Stimulated activated CD4-positive, alpha-beta T cell treated with anti-CD3 and anti-CD28 coated beads, Interleukin-4, amount 100 ng/mL, for 48 hours (primary cell): ENCODE data around the gene BICDL1.
"Not testable (repeated sequence)": the region's sequence is repeated elsewhere in the genome, so short reads cannot be mapped to it uniquely, and the experiment has no call there.

Source experiments
- DNase-seq, 2 donors: peaks; one replicate each; pipeline ENCODE4 v3.0.0-alpha.2; 2020; ENCODE audit warnings: low read depth in 2 of 2

BICDL1 gene

DNA sequence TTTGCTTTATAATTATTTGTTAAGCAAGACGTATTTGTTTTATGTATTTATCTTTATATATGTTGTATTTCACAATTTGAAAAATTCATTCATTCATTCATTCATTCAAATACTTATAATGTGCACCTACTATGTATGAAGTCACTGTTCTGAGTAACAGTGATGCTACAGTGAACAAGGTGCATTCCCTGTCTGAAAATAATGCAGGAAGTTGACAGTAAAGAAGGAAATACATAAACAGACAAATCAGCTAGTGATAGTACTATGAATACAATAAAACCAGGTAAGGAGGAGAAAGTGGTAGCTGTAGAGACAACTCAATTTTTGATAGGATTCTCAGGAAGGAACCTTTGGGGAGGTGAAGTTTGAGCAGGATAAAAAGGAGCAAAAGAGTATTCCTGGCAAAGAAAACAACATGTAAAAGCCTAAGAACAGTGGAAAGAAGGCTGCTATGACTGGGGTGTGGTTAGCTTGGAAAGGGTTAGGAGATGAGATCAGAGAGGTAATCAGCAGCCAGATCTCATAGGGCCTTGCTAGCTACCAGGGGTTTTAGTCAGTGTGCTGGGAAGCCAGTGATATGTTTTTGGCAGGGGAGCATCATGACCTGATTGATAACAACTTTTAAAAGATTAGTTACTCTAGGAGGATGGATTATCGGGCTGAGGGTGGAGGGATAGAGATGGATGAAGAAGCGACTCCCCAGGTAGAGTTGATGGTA lies 17.4 kb downstream of the BICDL1 start:
- peak in 1 of 2 donors; percentile 40 for DNase-seq

DNA sequence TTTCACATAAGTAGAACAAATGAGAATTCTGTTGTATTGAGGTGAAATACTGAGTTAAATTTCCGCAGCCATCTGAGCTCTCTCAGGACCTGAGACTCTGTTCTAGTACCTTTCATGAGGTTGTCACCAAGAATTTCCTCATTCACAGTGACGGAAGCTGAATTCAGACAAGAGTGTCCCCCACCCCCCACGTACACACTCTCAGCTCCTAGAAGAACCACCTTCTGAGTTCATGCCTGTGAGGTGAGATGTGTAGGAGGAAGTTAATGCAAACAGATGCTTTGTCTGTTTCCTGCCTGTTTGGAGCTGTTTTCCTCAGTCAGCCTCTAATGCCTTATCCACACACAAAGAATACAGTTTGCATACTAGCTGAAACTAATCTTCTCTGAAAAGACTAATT lies 18.2 kb downstream of the BICDL1 start:
- DNase-seq = peak; percentile 52 to 60

DNA sequence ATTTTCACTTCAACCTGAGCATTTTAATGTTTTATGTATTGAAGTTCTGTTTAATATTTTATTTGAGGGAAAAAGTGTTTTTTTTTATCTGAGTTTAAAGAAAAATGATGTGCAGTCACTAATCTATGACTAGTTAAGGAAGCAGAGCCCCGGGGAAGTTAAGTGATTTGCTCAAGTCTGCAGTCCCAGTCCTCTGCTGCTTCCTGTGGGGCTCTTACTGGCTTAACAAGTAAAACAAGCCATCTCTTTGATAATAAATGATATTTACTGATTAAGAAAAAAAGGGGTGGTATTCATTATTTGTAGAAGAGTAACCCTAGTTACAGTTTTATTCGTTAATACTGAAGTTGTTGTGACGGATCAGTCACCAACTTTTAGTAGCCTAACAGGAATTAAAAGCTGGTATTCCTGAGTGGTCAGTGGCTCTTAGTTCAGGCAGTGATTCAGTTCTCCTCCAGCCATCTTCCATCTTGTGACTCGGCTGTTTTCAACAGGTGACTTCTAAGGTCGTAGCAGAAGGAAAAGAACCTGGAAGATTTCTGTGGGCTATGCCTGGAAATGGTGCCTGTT lies 21.7 kb downstream of the BICDL1 start:
- no peak for DNase-seq

DNA sequence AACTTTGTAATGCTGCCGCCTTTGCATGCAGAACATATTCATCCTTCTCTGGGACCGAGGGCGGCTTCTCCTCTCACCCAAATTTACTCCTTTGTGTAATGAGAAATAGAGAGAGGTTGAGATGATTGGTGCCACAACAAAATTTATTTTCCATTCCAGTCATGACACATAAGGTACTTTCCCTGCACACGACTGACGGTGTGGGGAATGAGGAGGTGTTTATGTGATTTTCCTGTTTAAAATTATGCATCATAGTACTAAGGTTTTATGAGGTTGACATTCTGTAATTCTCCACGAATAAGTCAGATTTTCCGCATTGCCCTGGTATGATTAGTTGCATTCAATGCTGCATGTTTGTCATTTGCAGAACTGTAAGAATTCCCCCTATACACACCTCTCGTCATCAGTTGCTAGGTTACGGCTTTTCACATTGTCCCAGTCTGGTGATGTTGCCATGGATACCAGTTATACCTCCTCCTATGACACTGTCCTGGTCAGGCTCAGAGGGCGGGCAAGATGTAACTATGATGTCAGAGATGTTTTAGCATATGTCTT lies 23.1 kb downstream of the BICDL1 start:
- DNase-seq = peak; percentile 54 to 80

DNA sequence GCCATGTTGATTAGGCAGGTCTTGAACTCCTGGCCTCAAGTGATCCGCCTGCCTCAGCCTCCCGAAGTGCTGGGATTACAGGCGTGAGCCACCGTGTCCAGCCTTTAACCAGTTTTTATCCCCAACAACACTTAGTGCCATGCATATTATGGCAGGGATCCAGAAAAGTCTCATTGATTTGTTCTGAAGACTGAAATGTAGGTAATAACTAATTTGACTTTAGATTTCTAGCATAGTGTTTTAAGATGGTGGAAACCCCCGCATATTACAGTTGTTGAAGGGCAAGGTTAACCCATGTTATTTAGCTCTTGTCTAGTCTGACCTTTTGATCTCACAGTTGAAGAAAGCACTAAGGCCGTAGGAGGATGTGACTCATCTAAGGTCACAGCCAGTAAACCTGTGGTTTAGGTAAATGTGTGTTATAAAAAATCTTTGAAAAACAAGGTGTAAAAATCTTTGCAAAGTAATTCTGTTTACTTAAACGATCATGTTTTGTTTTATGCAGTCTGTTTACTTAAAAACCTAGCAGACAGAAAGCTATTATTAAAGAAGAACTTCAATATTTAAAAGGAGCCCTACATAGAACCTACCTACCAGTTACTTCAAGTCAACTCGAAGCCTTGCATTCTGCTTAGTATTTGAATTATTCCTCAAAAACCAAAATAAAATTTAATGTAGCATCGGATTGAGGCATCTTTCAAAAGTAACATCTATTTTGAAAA lies 24.8 kb downstream of the BICDL1 start:
- DNase-seq = peak in 1 of 2 donors; percentile 44

GRCh38 chr12:120014381-120014735 lies 25.3 kb downstream of the BICDL1 start:
- not testable (repeated sequence) for DNase-seq

- DNase-seq = peak; percentile 49 to 67
Measured at GRCh38 chr12:120015313-120015712, 26.3 kb downstream of the BICDL1 start.

DNA sequence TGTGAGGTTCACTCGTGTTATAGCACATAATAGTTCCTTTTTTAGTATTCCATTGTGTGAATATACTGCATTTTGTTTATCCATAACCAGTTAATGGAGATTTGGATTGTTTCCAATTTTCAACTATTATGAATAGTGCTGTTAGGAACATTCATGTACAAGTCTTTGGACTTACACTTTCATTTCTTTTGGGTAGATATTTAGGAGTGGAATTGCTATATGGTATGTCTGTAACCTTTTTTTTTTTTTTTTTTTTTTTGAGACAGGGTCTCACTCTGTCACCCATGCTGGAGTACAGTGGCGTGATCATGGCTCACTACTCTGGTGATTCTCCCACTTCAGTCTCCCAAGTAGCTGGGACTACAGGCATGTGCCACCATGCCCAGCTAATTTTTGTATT lies 27.2 kb downstream of the BICDL1 start:
- DNase-seq = not testable (repeated sequence)

- DNase-seq = no peak
Measured at GRCh38 chr12:120019197-120019596, 30.2 kb downstream of the BICDL1 start.

DNA sequence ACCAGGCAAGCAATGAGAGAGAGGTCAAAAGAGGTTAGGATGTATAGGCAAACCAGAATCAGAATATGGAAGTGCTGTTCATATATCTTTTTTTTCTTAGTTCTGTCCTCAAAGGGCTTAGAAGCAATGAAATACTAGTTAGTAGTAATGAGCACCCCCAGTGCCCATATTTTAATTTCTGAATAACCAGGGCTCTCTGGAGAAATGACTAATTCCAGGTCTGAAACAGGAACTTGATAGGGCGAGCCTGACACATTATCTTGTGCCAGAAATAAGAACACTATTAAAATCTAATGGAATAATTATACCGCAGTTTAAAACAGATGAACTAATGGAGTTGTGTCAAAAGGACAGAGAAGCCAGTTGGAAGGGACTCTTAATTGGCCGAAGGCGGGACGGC lies 30.9 kb downstream of the BICDL1 start:
- DNase-seq = no peak

DNA sequence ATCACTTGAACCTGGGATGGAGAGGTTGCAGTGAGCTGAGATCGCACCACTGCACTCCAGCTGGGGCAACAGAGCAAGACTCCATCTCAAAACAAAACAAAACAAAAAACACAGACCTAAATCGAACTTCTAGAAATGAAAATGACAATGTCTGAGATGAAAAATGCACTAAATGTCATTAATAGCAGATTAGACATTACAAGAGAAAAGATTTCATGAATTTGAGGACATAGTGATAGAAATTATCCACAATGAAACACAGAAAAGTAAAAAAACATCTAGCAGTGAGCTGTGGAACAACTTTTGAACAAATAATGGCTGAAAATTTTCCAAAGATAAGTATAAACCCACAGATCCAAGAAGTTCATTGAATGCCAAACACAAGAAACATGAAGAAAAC lies 35.2 kb downstream of the BICDL1 start:
- no peak for DNase-seq

- DNase-seq = no peak
Measured at GRCh38 chr12:120025640-120026039, 36.6 kb downstream of the BICDL1 start.

- DNase-seq = no peak
Measured at GRCh38 chr12:120032242-120032641, 43.2 kb downstream of the BICDL1 start.

GRCh38 chr12:120037851-120038250 lies 48.8 kb downstream of the BICDL1 start:
- DNase-seq = no peak

GRCh38 chr12:120039711-120040110 lies 50.7 kb downstream of the BICDL1 start:
- no peak for DNase-seq

GRCh38 chr12:120041386-120042231 lies 52.6 kb downstream of the BICDL1 start:
- no peak for DNase-seq

DNA sequence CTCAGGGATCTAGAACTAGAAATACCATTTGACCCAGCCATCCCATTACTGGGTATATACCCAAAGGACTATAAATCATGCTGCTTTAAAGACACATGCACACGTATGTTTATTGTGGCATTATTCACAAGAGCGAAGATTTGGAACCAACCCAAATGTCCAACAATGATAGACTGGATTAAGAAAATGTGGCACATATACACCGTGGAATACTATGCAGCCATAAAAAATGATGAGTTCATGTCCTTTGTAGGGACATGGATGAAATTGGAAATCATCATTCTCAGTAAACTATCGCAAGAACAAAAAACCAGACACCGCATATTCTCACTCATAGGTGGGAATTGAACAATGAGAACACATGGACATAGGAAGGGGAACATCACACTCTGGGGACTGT lies 56.3 kb downstream of the BICDL1 start:
- DNase-seq = not testable (repeated sequence)

GRCh38 chr12:120047072-120047471 lies 58.0 kb downstream of the BICDL1 start:
- DNase-seq = no peak

DNA sequence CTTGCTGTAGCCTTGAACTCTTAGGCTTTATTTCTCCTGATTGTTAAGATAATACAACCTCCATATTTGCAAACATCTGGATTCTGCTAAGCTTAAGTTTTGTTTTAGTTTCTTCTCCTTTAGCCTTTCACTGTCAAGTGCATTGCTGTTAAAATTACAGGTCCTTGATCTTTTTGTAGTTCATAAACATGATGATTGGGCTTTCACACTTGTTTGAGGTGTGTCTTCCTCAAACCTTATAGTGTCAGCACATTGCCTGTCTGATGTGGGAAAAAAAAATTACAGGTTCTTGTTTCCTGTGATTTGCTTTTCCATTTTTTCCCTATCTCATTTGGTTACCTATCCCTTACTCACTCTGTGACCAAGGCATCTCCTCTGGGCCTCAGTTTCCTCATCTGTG lies 59.2 kb downstream of the BICDL1 start:
- DNase-seq = no peak

- no peak for DNase-seq
Measured at GRCh38 chr12:120049426-120049825, 60.4 kb downstream of the BICDL1 start.

GRCh38 chr12:120051535-120051934 lies 62.5 kb downstream of the BICDL1 start:
- DNase-seq = no peak

DNA sequence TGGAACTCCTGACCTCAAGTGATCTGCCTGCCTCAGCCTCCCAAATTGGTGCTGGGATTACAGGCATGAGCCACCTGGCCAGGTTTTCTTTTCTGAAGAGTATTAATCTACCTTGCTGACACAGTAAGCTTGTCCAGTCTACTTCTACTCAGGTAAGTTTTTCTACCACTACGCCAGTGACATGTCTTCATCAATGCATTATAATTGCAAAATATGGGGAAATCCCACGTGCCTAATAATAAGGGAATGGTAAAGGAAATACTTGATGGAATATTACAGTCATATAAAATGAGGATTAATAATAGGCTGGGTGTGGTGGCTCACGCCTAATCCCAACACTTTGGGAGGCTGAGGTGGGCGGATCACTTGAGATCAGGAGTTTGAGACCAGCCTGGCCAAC lies 65.3 kb downstream of the BICDL1 start:
- DNase-seq = no peak
